HS-27A (cell line): Measurements from ENCODE around the gene CEP112.
"Not testable (repeated sequence)": the region's sequence is repeated elsewhere in the genome, so short reads cannot be mapped to it uniquely, and the experiment has no call there.

Source experiments
- DNase-seq: peaks from one replicate; pipeline ENCODE4 v3.0.0-alpha.2; 2012; ENCODE audit warnings: low read depth, missing footprints

Gene CEP112

GRCh38 chr17:65774787-65775186, 417.1 kb downstream of the CEP112 start:
- no peak for DNase-seq

GRCh38 chr17:65772989-65773388, 418.9 kb downstream of the CEP112 start:
- DNase-seq = no peak

GRCh38 chr17:65771704-65772103, 420.2 kb downstream of the CEP112 start:
- no peak for DNase-seq

GRCh38 chr17:65763786-65764185, 428.1 kb downstream of the CEP112 start:
- no peak for DNase-seq

- DNase-seq = no peak
These were observed 429.0 kb downstream of the CEP112 start for GRCh38 chr17:65762973-65763372.

- no peak for DNase-seq
These were observed 432.4 kb downstream of the CEP112 start for GRCh38 chr17:65759532-65759931.

GRCh38 chr17:65756760-65757159, 435.2 kb downstream of the CEP112 start:
- no peak for DNase-seq

GRCh38 chr17:65755799-65756198, 436.1 kb downstream of the CEP112 start:
- no peak for DNase-seq

GRCh38 chr17:65754630-65755029, 437.3 kb downstream of the CEP112 start:
- no peak for DNase-seq

- no peak for DNase-seq
These were observed 437.9 kb downstream of the CEP112 start for GRCh38 chr17:65754081-65754480.

- DNase-seq = no peak
These were observed 438.6 kb downstream of the CEP112 start for GRCh38 chr17:65753348-65753747.

GRCh38 chr17:65751263-65751662, 440.7 kb downstream of the CEP112 start:
- no peak for DNase-seq

GRCh38 chr17:65750631-65751115, 441.3 kb downstream of the CEP112 start:
- peak; percentile 79 for DNase-seq

- no peak for DNase-seq
These were observed 441.8 kb downstream of the CEP112 start for GRCh38 chr17:65750166-65750565.

GRCh38 chr17:65749479-65749878, 442.5 kb downstream of the CEP112 start:
- DNase-seq = peak; percentile 35

GRCh38 chr17:65745241-65745640, 446.7 kb downstream of the CEP112 start:
- DNase-seq = no peak

- DNase-seq = peak; percentile 19
These were observed 448.7 kb downstream of the CEP112 start for GRCh38 chr17:65743308-65743655.

GRCh38 chr17:65742403-65743307, 449.3 kb downstream of the CEP112 start:
- peak; percentile 69 for DNase-seq

- no peak for DNase-seq
These were observed 450.2 kb downstream of the CEP112 start for GRCh38 chr17:65741710-65742109.

GRCh38 chr17:65739034-65739433, 452.9 kb downstream of the CEP112 start:
- no peak for DNase-seq

GRCh38 chr17:65737451-65737850, 454.5 kb downstream of the CEP112 start:
- DNase-seq = no peak

- no peak for DNase-seq
These were observed 458.6 kb downstream of the CEP112 start for GRCh38 chr17:65733314-65733713.

GRCh38 chr17:65732667-65733066, 459.3 kb downstream of the CEP112 start:
- DNase-seq = not testable (repeated sequence)

GRCh38 chr17:65730711-65731169, 461.2 kb downstream of the CEP112 start:
- no peak for DNase-seq
